Lower leg skin (tissue), 3 donors: ENCODE data around the gene HES3.

Experiments used
- CTCF ChIP-seq, 3 donors: fragments of 450-650 bp; IDR thresholded peaks; one replicate each; pipeline ENCODE4 v1.5.1; 2016; ENCODE audit warnings: antibody characterized with exemption in 3 of 3, mild to moderate bottlenecking in 3 of 3, moderate library complexity in 2 of 3
- POLR2A ChIP-seq, 2 donors: fragments of 450-650 bp; IDR thresholded peaks; one replicate each; pipeline ENCODE4 v1.6.1; 2016 to 2017; ENCODE audit warnings: antibody characterized with exemption in 2 of 2, mild to moderate bottlenecking in 1 of 2, moderate library complexity in 1 of 2

- no peak for TF ChIP-seq CTCF (IDR thresholded peaks at IDR 0.05)
- no peak for TF ChIP-seq POLR2A (IDR thresholded peaks at IDR 0.05)
These were observed 37.8 kb downstream of the HES3 start for GRCh38 chr1:6281511-6282402.
